HepG2 (cell line): ENCODE data around the gene ATG4B. TPM values are rescaled to one million over a fixed set of nuclear protein-coding genes. Genes with fewer than 3 reads are reported as not detected.

ENCODE experiments used
- ARNTL ChIP-seq: sonication (generic); formaldehyde crosslinking; IDR thresholded peaks from 2 replicates; pipeline ENCODE4 v1.4.0; 2020; ENCODE audit warnings: mild to moderate bottlenecking, missing genetic modification reagents
- CEBPB ChIP-seq: IDR thresholded peaks from 2 replicates; pipeline ENCODE4 v1.6.1; 2011; ENCODE audit warnings: low read depth, low read length, improper control_type of control experiment, borderline replicate concordance
- CREB1 ChIP-seq, 2 experiments: fragments of 450-650 bp in 1 of 2; IDR thresholded peaks; 2 replicates each; pipeline ENCODE4 v1.6.1; 2016 to 2017; ENCODE audit warnings: control low read depth in 1 of 2, mild to moderate bottlenecking in 1 of 2, missing compliant biosample characterization in 1 of 2, missing genetic modification characterization in 1 of 2
- ELF3 ChIP-seq: IDR thresholded peaks from 2 replicates; pipeline ENCODE4 v1.6.1; 2016; ENCODE audit warnings: missing genetic modification reagents, missing compliant biosample characterization
- ELF4 ChIP-seq: sonication (generic); formaldehyde crosslinking; IDR thresholded peaks from 2 replicates; pipeline ENCODE4 v1.5.0; 2020; ENCODE audit warnings: missing genetic modification reagents, mild to moderate bottlenecking, moderate library complexity, borderline replicate concordance
- FOSL2 ChIP-seq: sonication (generic); formaldehyde crosslinking; IDR thresholded peaks from 2 replicates; pipeline ENCODE4 v1.4.0; 2020; ENCODE audit warnings: missing genetic modification reagents
- HMGXB4 ChIP-seq, 2 experiments: sonication (generic) in 1 of 2; formaldehyde crosslinking in 1 of 2; IDR thresholded peaks; 2 replicates each; pipeline versions ENCODE4 v1.4.0 to v1.6.1; 2018 to 2020; ENCODE audit warnings: missing genetic modification reagents in 2 of 2, borderline replicate concordance in 1 of 2, low read depth in 1 of 2, mild to moderate bottlenecking in 1 of 2, missing biosample characterization in 1 of 2
- LCORL ChIP-seq, 2 experiments: fragments of 450-650 bp in 1 of 2; sonication (generic) in 1 of 2; formaldehyde crosslinking in 1 of 2; IDR thresholded peaks; 2 replicates each; pipeline versions ENCODE4 v1.5.0 to v1.6.1; 2017 to 2020; ENCODE audit warnings: antibody characterized with exemption in 1 of 2, missing genetic modification reagents in 1 of 2
- MEIS2 ChIP-seq: sonication (generic); formaldehyde crosslinking; IDR thresholded peaks from 2 replicates; pipeline ENCODE4 v1.9.0; 2021; ENCODE audit warnings: mild to moderate bottlenecking, missing genetic modification reagents
- PTBP1 ChIP-seq: fragments of 200-400 bp; formaldehyde crosslinking; IDR thresholded peaks from 2 replicates; pipeline ENCODE4 v1.6.1; 2018; ENCODE audit warnings: low read length, low read depth; ENCODE audit not compliant: poor library complexity, severe bottlenecking
- RXRB ChIP-seq: IDR thresholded peaks from 2 replicates; pipeline ENCODE4 v1.6.1; 2016; ENCODE audit warnings: borderline replicate concordance, missing genetic modification reagents, missing compliant biosample characterization
- ZFP82 ChIP-seq: sonication (generic); formaldehyde crosslinking; IDR thresholded peaks from 2 replicates; pipeline ENCODE4 v1.5.1; 2020; ENCODE audit warnings: mild to moderate bottlenecking, missing genetic modification reagents, borderline replicate concordance
- ZNF660 ChIP-seq: sonication (generic); formaldehyde crosslinking; IDR thresholded peaks from 2 replicates; pipeline ENCODE4 v1.5.1; 2020; ENCODE audit warnings: mild to moderate bottlenecking, low read depth, missing genetic modification reagents, borderline replicate concordance
- polyA plus RNA-seq, 8 experiments: library from polyadenylated mRNA; depleted of rRNA in 3 of 8; stranded (reverse) in 7 of 8; unstranded in 1 of 8; fragments of >200 nt; fragmentation: Illumina TruSeq in 4 of 8; extraction: Trizol in 4 of 8; gene quantifications; 2 replicates each; pipeline versions ENCODE4 v1.2.1 to v1.2.3, GENCODE V29; 2011 to 2016; ENCODE audit warnings: low read depth in 4 of 8, missing spikeins in 1 of 8, mixed read lengths in 1 of 8; ENCODE audit not compliant: insufficient read depth in 1 of 8
- total RNA-seq, 5 experiments: library from RNA; depleted of rRNA; stranded (reverse); fragments of >200 nt; fragmentation: Illumina TruSeq; extraction: Trizol; gene quantifications; 2 replicates each; pipeline ENCODE4 v1.2.3, GENCODE V29; 2016; ENCODE audit warnings: low read depth in 1 of 5
- TF ChIP-seq, protein P1 (sequence below): sonication (generic); formaldehyde crosslinking; IDR thresholded peaks from 2 replicates; pipeline ENCODE4 v1.4.0; 2020; ENCODE audit warnings: missing genetic modification reagents
- TF ChIP-seq, protein P2 (sequence below): sonication (generic); formaldehyde crosslinking; IDR thresholded peaks from 2 replicates; pipeline ENCODE4 v1.5.0; 2020; ENCODE audit warnings: mild to moderate bottlenecking, missing genetic modification reagents, moderate library complexity
- TF ChIP-seq, protein P3 (sequence below): sonication (generic); formaldehyde crosslinking; IDR thresholded peaks from 2 replicates; pipeline ENCODE4 v1.4.0; 2020; ENCODE audit warnings: mild to moderate bottlenecking, missing genetic modification reagents

The ATG4B gene
- total and polyA plus RNA-seq, 2 of the 13 experiments (the other 11 are each of a cell fraction or from before 2014, with no cell fraction given): 95.5 to 239 TPM

GRCh38 chr2:241641631-241642030 lies 4.1 kb downstream of the ATG4B start (continued):
- TF ChIP-seq HMGXB4 (CRISPR knock-in tag; IDR thresholded peaks at IDR 0.05; ENCODE audit: borderline replicate concordance in 1 of 2, low read depth in 1 of 2) (no peak), PTBP1 (no peak), ZNF660 (CRISPR knock-in tag) (no peak), CREB1 (IDR thresholded peaks at IDR 0.05) (0 out of 2 replicates have a peak, but pooled peaks have one; percentile 12), CREB1 (CRISPR knock-in tag; IDR thresholded peaks at IDR 0.05) (no peak), MEIS2 (CRISPR knock-in tag) (no peak), LCORL (IDR thresholded peaks at IDR 0.05) (no peak), LCORL (CRISPR knock-in tag; IDR thresholded peaks at IDR 0.05) (peak; percentile 62; the same call in 1 of the 2 replicates), ELF3 (CRISPR knock-in tag) (no peak), CEBPB (no peak), ELF4 (CRISPR knock-in tag) (no peak), FOSL2 (peak; percentile 31; the same call in 1 of the 2 replicates), RXRB (peak; percentile 81), ARNTL (0 out of 2 replicates have a peak, but pooled peaks have one; percentile 46), ZFP82 (CRISPR knock-in tag) (no peak)
- TF ChIP-seq, protein P1, sequence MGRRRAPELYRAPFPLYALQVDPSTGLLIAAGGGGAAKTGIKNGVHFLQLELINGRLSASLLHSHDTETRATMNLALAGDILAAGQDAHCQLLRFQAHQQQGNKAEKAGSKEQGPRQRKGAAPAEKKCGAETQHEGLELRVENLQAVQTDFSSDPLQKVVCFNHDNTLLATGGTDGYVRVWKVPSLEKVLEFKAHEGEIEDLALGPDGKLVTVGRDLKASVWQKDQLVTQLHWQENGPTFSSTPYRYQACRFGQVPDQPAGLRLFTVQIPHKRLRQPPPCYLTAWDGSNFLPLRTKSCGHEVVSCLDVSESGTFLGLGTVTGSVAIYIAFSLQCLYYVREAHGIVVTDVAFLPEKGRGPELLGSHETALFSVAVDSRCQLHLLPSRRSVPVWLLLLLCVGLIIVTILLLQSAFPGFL (CRISPR knock-in tag): no peak
- TF ChIP-seq, protein P2, sequence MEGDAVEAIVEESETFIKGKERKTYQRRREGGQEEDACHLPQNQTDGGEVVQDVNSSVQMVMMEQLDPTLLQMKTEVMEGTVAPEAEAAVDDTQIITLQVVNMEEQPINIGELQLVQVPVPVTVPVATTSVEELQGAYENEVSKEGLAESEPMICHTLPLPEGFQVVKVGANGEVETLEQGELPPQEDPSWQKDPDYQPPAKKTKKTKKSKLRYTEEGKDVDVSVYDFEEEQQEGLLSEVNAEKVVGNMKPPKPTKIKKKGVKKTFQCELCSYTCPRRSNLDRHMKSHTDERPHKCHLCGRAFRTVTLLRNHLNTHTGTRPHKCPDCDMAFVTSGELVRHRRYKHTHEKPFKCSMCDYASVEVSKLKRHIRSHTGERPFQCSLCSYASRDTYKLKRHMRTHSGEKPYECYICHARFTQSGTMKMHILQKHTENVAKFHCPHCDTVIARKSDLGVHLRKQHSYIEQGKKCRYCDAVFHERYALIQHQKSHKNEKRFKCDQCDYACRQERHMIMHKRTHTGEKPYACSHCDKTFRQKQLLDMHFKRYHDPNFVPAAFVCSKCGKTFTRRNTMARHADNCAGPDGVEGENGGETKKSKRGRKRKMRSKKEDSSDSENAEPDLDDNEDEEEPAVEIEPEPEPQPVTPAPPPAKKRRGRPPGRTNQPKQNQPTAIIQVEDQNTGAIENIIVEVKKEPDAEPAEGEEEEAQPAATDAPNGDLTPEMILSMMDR (CRISPR knock-in tag): peak; percentile 72
- TF ChIP-seq, protein P3, sequence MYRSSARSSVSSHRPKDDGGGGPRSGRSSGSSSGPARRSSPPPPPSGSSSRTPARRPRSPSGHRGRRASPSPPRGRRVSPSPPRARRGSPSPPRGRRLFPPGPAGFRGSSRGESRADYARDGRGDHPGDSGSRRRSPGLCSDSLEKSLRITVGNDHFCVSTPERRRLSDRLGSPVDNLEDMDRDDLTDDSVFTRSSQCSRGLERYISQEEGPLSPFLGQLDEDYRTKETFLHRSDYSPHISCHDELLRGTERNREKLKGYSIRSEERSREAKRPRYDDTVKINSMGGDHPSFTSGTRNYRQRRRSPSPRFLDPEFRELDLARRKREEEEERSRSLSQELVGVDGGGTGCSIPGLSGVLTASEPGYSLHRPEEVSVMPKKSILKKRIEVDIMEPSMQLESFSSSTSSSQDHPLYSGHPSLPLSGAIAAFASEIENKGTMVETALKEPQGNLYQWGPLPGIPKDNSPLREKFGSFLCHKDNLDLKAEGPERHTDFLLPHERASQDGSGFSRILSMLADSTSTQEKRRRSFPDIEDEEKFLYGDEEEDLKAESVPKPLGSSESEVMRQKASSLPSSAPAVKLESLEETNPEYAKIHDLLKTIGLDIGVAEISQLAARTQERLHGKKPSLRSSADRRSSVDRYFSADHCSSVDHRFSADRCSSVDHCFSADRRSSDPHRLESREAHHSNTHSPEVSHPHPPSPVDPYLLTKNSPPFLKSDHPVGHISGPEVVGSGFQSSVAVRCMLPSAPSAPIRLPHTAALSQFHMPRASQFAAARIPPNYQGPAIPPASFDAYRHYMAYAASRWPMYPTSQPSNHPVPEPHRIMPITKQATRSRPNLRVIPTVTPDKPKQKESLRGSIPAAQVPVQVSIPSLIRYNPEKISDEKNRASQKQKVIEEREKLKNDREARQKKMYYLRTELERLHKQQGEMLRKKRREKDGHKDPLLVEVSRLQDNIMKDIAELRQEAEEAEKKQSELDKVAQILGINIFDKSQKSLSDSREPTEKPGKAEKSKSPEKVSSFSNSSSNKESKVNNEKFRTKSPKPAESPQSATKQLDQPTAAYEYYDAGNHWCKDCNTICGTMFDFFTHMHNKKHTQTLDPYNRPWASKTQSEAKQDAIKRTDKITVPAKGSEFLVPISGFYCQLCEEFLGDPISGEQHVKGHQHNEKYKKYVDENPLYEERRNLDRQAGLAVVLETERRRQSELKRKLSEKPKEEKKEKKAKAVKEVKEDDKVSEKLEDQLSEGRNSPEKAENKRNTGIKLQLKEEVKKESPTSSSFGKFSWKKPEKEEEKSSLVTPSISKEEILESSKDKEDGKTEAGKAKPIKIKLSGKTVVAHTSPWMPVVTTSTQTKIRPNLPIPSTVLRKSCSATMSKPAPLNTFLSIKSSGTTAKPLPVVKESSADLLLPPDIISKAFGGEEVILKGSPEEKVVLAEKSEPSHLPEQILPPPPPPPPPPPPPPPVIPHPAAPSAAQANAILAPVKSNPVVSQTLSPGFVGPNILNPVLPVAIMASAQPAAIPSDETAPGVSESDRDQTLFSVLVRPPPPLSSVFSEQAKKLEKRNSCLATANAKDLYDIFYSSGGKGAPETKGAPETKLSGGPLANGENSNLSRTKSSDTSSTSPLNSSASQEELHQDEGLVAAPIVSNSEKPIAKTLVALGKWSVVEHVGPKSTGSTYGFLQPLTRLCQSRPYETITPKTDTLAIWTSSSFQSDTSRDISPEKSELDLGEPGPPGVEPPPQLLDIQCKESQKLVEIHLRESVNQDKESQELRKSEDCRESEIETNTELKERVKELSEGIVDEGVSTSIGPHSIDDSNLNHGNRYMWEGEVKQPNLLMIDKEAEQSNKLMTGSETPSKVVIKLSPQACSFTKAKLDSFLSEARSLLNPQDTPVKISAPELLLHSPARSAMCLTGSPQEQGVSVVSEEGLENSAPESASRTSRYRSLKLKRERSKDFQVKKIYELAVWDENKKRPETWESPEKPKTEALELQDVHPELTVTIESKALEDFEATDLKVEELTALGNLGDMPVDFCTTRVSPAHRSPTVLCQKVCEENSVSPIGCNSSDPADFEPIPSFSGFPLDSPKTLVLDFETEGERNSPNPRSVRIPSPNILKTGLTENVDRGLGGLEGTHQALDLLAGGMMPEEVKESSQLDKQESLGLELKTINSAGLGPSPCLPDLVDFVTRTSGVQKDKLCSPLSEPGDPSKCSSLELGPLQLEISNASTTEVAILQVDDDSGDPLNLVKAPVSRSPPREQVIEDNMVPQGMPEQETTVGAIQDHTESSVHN (CRISPR knock-in tag): no peak
